HG03045 (cell line): ENCODE data around the gene PLA2G5.
"Not testable (repeated sequence)": the region's sequence is repeated elsewhere in the genome, so short reads cannot be mapped to it uniquely, and the experiment has no call there.

ENCODE experiments used
- ATAC-seq: cut with Tn5 transposase; IDR thresholded peaks from one replicate; pipeline ENCODE4 v1.9.1; 2021; ENCODE audit warnings: mild to moderate bottlenecking, moderate library complexity; ENCODE audit not compliant: unreplicated experiment

The PLA2G5 gene

GRCh38 chr1:20115479-20115878, 45.5 kb downstream of the PLA2G5 start:
- no peak for ATAC-seq

GRCh38 chr1:20115916-20116315, 45.9 kb downstream of the PLA2G5 start:
- no peak for ATAC-seq

GRCh38 chr1:20117236-20117635, 47.2 kb downstream of the PLA2G5 start:
- no peak for ATAC-seq

- no peak for ATAC-seq
Observed at GRCh38 chr1:20119347-20119746, 49.4 kb downstream of the PLA2G5 start, which contains the start of gene PLA2G2D. PLA2G2D (minus strand) TSS chr1:20119536; CDS start chr1:20119498, 38 bp downstream.

- no peak for ATAC-seq
Observed at GRCh38 chr1:20120796-20121195, 50.8 kb downstream of the PLA2G5 start.

GRCh38 chr1:20123722-20124455, 53.9 kb downstream of the PLA2G5 start:
- no peak for ATAC-seq

- ATAC-seq = no peak
Observed at GRCh38 chr1:20124456-20125057, 54.6 kb downstream of the PLA2G5 start.

GRCh38 chr1:20125100-20125499, 55.1 kb downstream of the PLA2G5 start:
- ATAC-seq = no peak

GRCh38 chr1:20126041-20126805, 56.2 kb downstream of the PLA2G5 start:
- no peak for ATAC-seq

- ATAC-seq = no peak
Observed at GRCh38 chr1:20126806-20127440, 56.9 kb downstream of the PLA2G5 start.

GRCh38 chr1:20130518-20130917, 60.5 kb downstream of the PLA2G5 start:
- ATAC-seq = not testable (repeated sequence)

GRCh38 chr1:20134995-20135394, 65.0 kb downstream of the PLA2G5 start:
- ATAC-seq = no peak

- no peak for ATAC-seq
Observed at GRCh38 chr1:20136249-20136648, 66.3 kb downstream of the PLA2G5 start.

GRCh38 chr1:20137055-20137454, 67.1 kb downstream of the PLA2G5 start:
- ATAC-seq = no peak

- ATAC-seq = no peak
Observed at GRCh38 chr1:20137604-20138003, 67.6 kb downstream of the PLA2G5 start.

- no peak for ATAC-seq
Observed at GRCh38 chr1:20138346-20138745, 68.4 kb downstream of the PLA2G5 start.

- ATAC-seq = no peak
Observed at GRCh38 chr1:20138961-20139550, 69.1 kb downstream of the PLA2G5 start, which contains the start of gene PLA2G2F. PLA2G2F (plus strand) TSS chr1:20139323; CDS start chr1:20139428, 105 bp downstream.

GRCh38 chr1:20139776-20140612, 70.0 kb downstream of the PLA2G5 start:
- ATAC-seq = no peak

- ATAC-seq = no peak
Observed at GRCh38 chr1:20141001-20141400, 71.0 kb downstream of the PLA2G5 start.

- ATAC-seq = no peak
Observed at GRCh38 chr1:20141466-20141865, 71.5 kb downstream of the PLA2G5 start.
